ENCODE data around the gene FYB2. TPM values are rescaled to one million over a fixed set of nuclear protein-coding genes. Genes with fewer than 3 reads are reported as not detected.
A peak's percentile ranks its signal among the peaks of the same experiment; 100 is the strongest.

The FYB2 gene
- total RNA-seq, 1 donor from 2014 or later, result 0.14 TPM

- Histone ChIP-seq H3K27ac (ENCODE audit: low read depth, low read length) (no peak overlapping the region), H3K79me2 (ENCODE audit: insufficient read depth, low read length) (no peaks in the 10 kb centered on the region), H3K9ac (ENCODE audit: low read length) (no peak overlapping the region), H3K36me3 (ENCODE audit: insufficient read depth, low read length) (no peaks in the 10 kb centered on the region), H3K4me1 (ENCODE audit: insufficient read depth, low read length) (peaks cover 2% of the 10 kb centered on the region), H3K4me3 (ENCODE audit: insufficient read depth, low read depth, low read length) (no peak overlapping the region), H4K20me1 (ENCODE audit: insufficient read depth, low read length) (no peaks in the 10 kb centered on the region), H3K27me3 (ENCODE audit: insufficient read depth, low read length) (no peaks in the 10 kb centered on the region), H3K4me2 (ENCODE audit: low read length) (no peak overlapping the region), H2AFZ (ENCODE audit: low read depth, low read length) (no peak overlapping the region), H3K9me3 (ENCODE audit: insufficient read depth, low read depth, low read length) (no peaks in the 10 kb centered on the region)
- H3K4me3 Mint-ChIP-seq (ENCODE audit: unreplicated experiment), result no peak overlapping the region
- H3K4me1 Mint-ChIP-seq (ENCODE audit: low read depth, unreplicated experiment), result peaks cover 3% of the 10 kb centered on the region
- TF ChIP-seq EZH2 (IDR thresholded peaks at IDR 0.05; ENCODE audit: insufficient read depth, low read length) (no peak), CTCF (IDR thresholded peaks at IDR 0.05; ENCODE audit: insufficient read depth, low read depth, low read length) (no peak)
- no peaks in the 10 kb centered on the region for H3K27me3 Mint-ChIP-seq (ENCODE audit: low read depth, unreplicated experiment)
- no peak overlapping the region for H3K27ac Mint-ChIP-seq (ENCODE audit: unreplicated experiment)
- H3K9me3 Mint-ChIP-seq (ENCODE audit: unreplicated experiment), result no peaks in the 10 kb centered on the region
- DNase-seq (ENCODE audit: low read depth), result peak; percentile 65
- peaks cover 2% of the 10 kb centered on the region for H3K36me3 Mint-ChIP-seq (ENCODE audit: low read depth, unreplicated experiment)
- peak; percentile 76 for FAIRE-seq
These were observed 142.6 kb downstream of the FYB2 start for GRCh38 chr1:56676571-56677035.

DNA sequence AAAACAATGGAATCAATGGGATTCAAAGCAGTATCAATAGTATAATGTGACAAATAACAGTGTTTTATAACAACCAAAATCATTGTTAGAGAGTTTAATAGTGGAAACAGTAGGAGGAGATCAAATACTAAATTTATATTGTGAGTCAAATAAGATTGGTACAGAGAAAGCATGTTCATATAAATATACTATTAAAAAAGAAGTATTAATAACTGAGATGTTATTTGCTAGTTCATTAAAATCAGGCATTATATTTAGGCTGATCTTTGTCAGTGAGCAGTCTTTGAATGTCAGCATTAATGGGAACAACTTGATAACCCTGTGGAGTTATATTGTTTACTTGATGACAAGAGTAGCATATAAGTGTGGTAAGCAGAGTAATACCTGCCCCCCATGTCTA lies 143.4 kb downstream of the FYB2 start:
- Histone ChIP-seq H3K4me3 (ENCODE audit: insufficient read depth, low read depth, low read length) (no peak overlapping the region), H3K9ac (ENCODE audit: low read length) (no peak overlapping the region), H3K79me2 (ENCODE audit: insufficient read depth, low read length) (no peaks in the 10 kb centered on the region), H4K20me1 (ENCODE audit: insufficient read depth, low read length) (no peaks in the 10 kb centered on the region), H3K27ac (ENCODE audit: low read depth, low read length) (no peak overlapping the region), H3K4me2 (ENCODE audit: low read length) (no peak overlapping the region), H3K36me3 (ENCODE audit: insufficient read depth, low read length) (no peaks in the 10 kb centered on the region), H3K9me3 (ENCODE audit: insufficient read depth, low read depth, low read length) (no peaks in the 10 kb centered on the region), H3K4me1 (ENCODE audit: insufficient read depth, low read length) (peaks cover 2% of the 10 kb centered on the region), H2AFZ (ENCODE audit: low read depth, low read length) (no peak overlapping the region), H3K27me3 (ENCODE audit: insufficient read depth, low read length) (no peaks in the 10 kb centered on the region)
- H3K4me3 Mint-ChIP-seq (ENCODE audit: unreplicated experiment), result no peak overlapping the region
- peaks cover 3% of the 10 kb centered on the region for H3K4me1 Mint-ChIP-seq (ENCODE audit: low read depth, unreplicated experiment)
- no peaks in the 10 kb centered on the region for H3K27me3 Mint-ChIP-seq (ENCODE audit: low read depth, unreplicated experiment)
- TF ChIP-seq CTCF (IDR thresholded peaks at IDR 0.05; ENCODE audit: insufficient read depth, low read depth, low read length) (no peak), EZH2 (IDR thresholded peaks at IDR 0.05; ENCODE audit: insufficient read depth, low read length) (no peak)
- FAIRE-seq (no peak), DNase-seq (ENCODE audit: low read depth) (no peak)
- no peak overlapping the region for H3K27ac Mint-ChIP-seq (ENCODE audit: unreplicated experiment)
- no peaks in the 10 kb centered on the region for H3K9me3 Mint-ChIP-seq (ENCODE audit: unreplicated experiment)
- H3K36me3 Mint-ChIP-seq (ENCODE audit: low read depth, unreplicated experiment), result peaks cover 2% of the 10 kb centered on the region

DNA sequence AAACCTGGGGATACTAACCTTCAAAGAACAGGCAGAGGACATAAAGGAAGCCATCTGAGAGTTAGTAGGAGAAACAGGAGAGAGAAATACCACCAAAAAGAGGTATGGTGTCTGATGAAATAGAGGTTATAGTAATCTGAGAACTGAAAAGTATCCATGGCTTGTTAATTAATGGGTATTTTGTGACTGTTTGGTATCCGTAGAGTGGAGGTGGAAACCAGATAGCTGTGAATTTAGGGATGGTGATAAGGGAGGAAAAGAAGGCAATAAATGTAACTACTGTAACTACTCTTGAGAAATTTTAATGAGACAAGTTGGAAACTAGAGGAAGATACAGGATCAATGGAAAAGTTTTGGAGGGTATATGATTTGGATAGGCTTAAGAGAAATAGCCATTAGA lies 146.6 kb downstream of the FYB2 start:
- DNase-seq (ENCODE audit: low read depth) (no peak), FAIRE-seq (no peak)
- Histone ChIP-seq H4K20me1 (ENCODE audit: insufficient read depth, low read length) (no peaks in the 10 kb centered on the region), H3K4me1 (ENCODE audit: insufficient read depth, low read length) (peaks cover 2% of the 10 kb centered on the region), H3K4me3 (ENCODE audit: insufficient read depth, low read depth, low read length) (no peak overlapping the region), H3K36me3 (ENCODE audit: insufficient read depth, low read length) (no peaks in the 10 kb centered on the region), H2AFZ (ENCODE audit: low read depth, low read length) (no peak overlapping the region), H3K9ac (ENCODE audit: low read length) (no peak overlapping the region), H3K4me2 (ENCODE audit: low read length) (no peak overlapping the region), H3K9me3 (ENCODE audit: insufficient read depth, low read depth, low read length) (no peaks in the 10 kb centered on the region), H3K27ac (ENCODE audit: low read depth, low read length) (no peak overlapping the region), H3K79me2 (ENCODE audit: insufficient read depth, low read length) (no peaks in the 10 kb centered on the region), H3K27me3 (ENCODE audit: insufficient read depth, low read length) (peaks cover 2% of the 10 kb centered on the region)
- no peaks in the 10 kb centered on the region for H3K27me3 Mint-ChIP-seq (ENCODE audit: low read depth, unreplicated experiment)
- peaks cover 3% of the 10 kb centered on the region for H3K4me1 Mint-ChIP-seq (ENCODE audit: low read depth, unreplicated experiment)
- H3K4me3 Mint-ChIP-seq (ENCODE audit: unreplicated experiment), result no peak overlapping the region
- no peak overlapping the region for H3K27ac Mint-ChIP-seq (ENCODE audit: unreplicated experiment)
- H3K9me3 Mint-ChIP-seq (ENCODE audit: unreplicated experiment), result no peaks in the 10 kb centered on the region
- H3K36me3 Mint-ChIP-seq (ENCODE audit: low read depth, unreplicated experiment), result no peaks in the 10 kb centered on the region
- TF ChIP-seq EZH2 (IDR thresholded peaks at IDR 0.05; ENCODE audit: insufficient read depth, low read length), result no peak
- TF ChIP-seq CTCF (IDR thresholded peaks at IDR 0.05; ENCODE audit: insufficient read depth, low read depth, low read length), result no peak
